NCI-H1105 treated with DMSO at 0.1 percent for 48 hours (cell line): ENCODE measurements around the gene KLHDC4.
"Not testable (repeated sequence)": the region's sequence is repeated elsewhere in the genome, so short reads cannot be mapped to it uniquely, and the experiment has no call there.

Experiments
- DNase-seq: peaks from one replicate; lab custom pipeline; 2025; lab: John Stamatoyannopoulos, UW

The KLHDC4 gene

GRCh38 chr16:87720446-87720845 lies 45.3 kb downstream of the KLHDC4 start:
- DNase-seq, result no peak

- DNase-seq, result not testable (repeated sequence)
Observed at GRCh38 chr16:87718831-87719230, 47.0 kb downstream of the KLHDC4 start.

GRCh38 chr16:87715658-87716057 lies 50.1 kb downstream of the KLHDC4 start:
- no peak for DNase-seq

GRCh38 chr16:87715231-87715630 lies 50.6 kb downstream of the KLHDC4 start:
- DNase-seq, result no peak

- DNase-seq, result no peak
Observed at GRCh38 chr16:87713451-87714229, 52.1 kb downstream of the KLHDC4 start.

- DNase-seq, result no peak
Observed at GRCh38 chr16:87712184-87712762, 53.5 kb downstream of the KLHDC4 start.

- no peak for DNase-seq
Observed at GRCh38 chr16:87710887-87711286, 54.9 kb downstream of the KLHDC4 start.

- no peak for DNase-seq
Observed at GRCh38 chr16:87709677-87710076, 56.1 kb downstream of the KLHDC4 start.

GRCh38 chr16:87708881-87709638 lies 56.7 kb downstream of the KLHDC4 start:
- DNase-seq, result no peak

GRCh38 chr16:87707714-87708580 lies 57.8 kb downstream of the KLHDC4 start:
- no peak for DNase-seq

- no peak for DNase-seq
Observed at GRCh38 chr16:87707097-87707496, 58.7 kb downstream of the KLHDC4 start.

- no peak for DNase-seq
Observed at GRCh38 chr16:87706278-87707000, 59.3 kb downstream of the KLHDC4 start.

- DNase-seq, result no peak
Observed at GRCh38 chr16:87705771-87706277, 60.0 kb downstream of the KLHDC4 start.

- DNase-seq, result no peak
Observed at GRCh38 chr16:87704754-87705353, 60.9 kb downstream of the KLHDC4 start.

- no peak for DNase-seq
Observed at GRCh38 chr16:87703835-87704375, 61.9 kb downstream of the KLHDC4 start.

GRCh38 chr16:87703071-87703470 lies 62.7 kb downstream of the KLHDC4 start:
- DNase-seq, result no peak

GRCh38 chr16:87702325-87702811 lies 63.4 kb downstream of the KLHDC4 start:
- DNase-seq, result no peak

- DNase-seq, result no peak
Observed at GRCh38 chr16:87701505-87701921, 64.3 kb downstream of the KLHDC4 start.

GRCh38 chr16:87701078-87701460 lies 64.7 kb downstream of the KLHDC4 start:
- DNase-seq, result no peak

GRCh38 chr16:87700406-87701077 lies 65.2 kb downstream of the KLHDC4 start:
- DNase-seq, result no peak
